NT2/D1 (cell line): ENCODE data around the gene XRCC3.

Experiments used
- SUZ12 ChIP-seq: IDR thresholded peaks from 2 replicates; pipeline ENCODE4 v1.6.1; 2011; ENCODE audit not compliant: insufficient read length, insufficient read depth; ENCODE audit errors: extremely low read depth
- ZNF274 ChIP-seq: IDR thresholded peaks from 2 replicates; pipeline ENCODE4 v1.6.1; 2011; ENCODE audit warnings: mild to moderate bottlenecking, low read depth, low read length

GRCh38 chr14:103669370-103669769 lies 45.9 kb downstream of the XRCC3 start:
- TF ChIP-seq SUZ12 (no peak), ZNF274 (no peak)
